HCT116 (cell line): ENCODE results near the gene SNED1. TPM values are rescaled to one million over a fixed set of nuclear protein-coding genes. Genes with fewer than 3 reads are reported as not detected.

ENCODE experiments used
- ATAC-seq: fragments of 200-7000 bp; cut with Tn5 transposase; 2 replicates; pipeline ENCODE4 v1.9.1; 2020; ENCODE audit warnings: mild to moderate bottlenecking, moderate library complexity
- BruUV-seq: library from RNA; stranded (reverse); fragments of 400-500 nt; replicated peaks from 2 replicates; lab custom pipeline; 2021; lab: Mats Ljungman, UMichigan
- CTCF ChIA-PET: fragments of 300-600 bp; sonication (Branson Sonifier 250); formaldehyde crosslinking; loops from one replicate; lab custom pipeline; 2021; ENCODE audit warnings: antibody characterized with exemption; lab: Charles Lee
- POLR2A ChIA-PET: fragments of 300-600, 350-600 bp; sonication (Branson Sonifier 250); formaldehyde crosslinking; loops from one replicate; lab custom pipeline; 2021; ENCODE audit warnings: antibody characterized with exemption; lab: Charles Lee
- RAD21 ChIA-PET, 2 experiments: fragments of 300-600 bp; sonication (Branson Sonifier 250); formaldehyde crosslinking; loops; one replicate each; lab custom pipeline; 2023; ENCODE audit warnings: low total read pairs in 2 of 2; ENCODE audit not compliant: uncharacterized antibody in 2 of 2, unreplicated experiment in 2 of 2, low non-redundant PET in 1 of 2; lab: Charles Lee
- DNase-seq: peaks from one replicate; pipeline ENCODE4 v3.0.0-alpha.2; 2010; ENCODE audit warnings: low read depth, low spot score
- H2AFZ ChIP-seq: fragments of 200-600 bp; shearing (Covaris generic), sonication (generic); 2 replicates; pipeline ENCODE4 v1.6.1; 2017; ENCODE audit warnings: low read depth, mixed run types, mixed read lengths, antibody characterized with exemption, low read length; ENCODE audit not compliant: poor library complexity, severe bottlenecking
- H3K27ac ChIP-seq: 2 replicates; pipeline ENCODE4 v1.5.1; 2012; ENCODE audit warnings: low read depth, low read length
- H3K27me3 ChIP-seq: fragments of 200-600 bp; sonication (generic); 2 replicates; pipeline ENCODE4 v1.6.1; 2016; ENCODE audit warnings: mixed run types, low read length, mixed read lengths; ENCODE audit not compliant: insufficient read depth
- H3K36me3 ChIP-seq, 2 experiments: fragments of 200-500 bp in 1 of 2; fragments of 200-600 bp in 1 of 2; sonication (Bioruptor generic) in 1 of 2; sonication (generic) in 1 of 2; 2 replicates each; pipeline versions ENCODE4 v1.5.1 to v1.6.1; 2014 to 2016; ENCODE audit warnings: low read length in 2 of 2, inconsistent platforms in 1 of 2, mixed read lengths in 1 of 2, mixed run types in 1 of 2; ENCODE audit not compliant: insufficient read depth in 2 of 2, control insufficient read depth in 1 of 2
- H3K4me1 ChIP-seq, 2 experiments: fragments of 200-600 bp in 1 of 2; sonication (generic) in 1 of 2; 2 replicates each; pipeline versions ENCODE4 v1.5.1 to v1.6.1; 2012 to 2017; ENCODE audit warnings: low read length in 2 of 2, inconsistent platforms in 1 of 2, mild to moderate bottlenecking in 1 of 2, mixed read lengths in 1 of 2, mixed run types in 1 of 2, moderate library complexity in 1 of 2; ENCODE audit not compliant: insufficient read depth in 2 of 2, control insufficient read depth in 1 of 2
- H3K4me2 ChIP-seq: fragments of 200-600 bp; sonication (generic); 2 replicates; pipeline ENCODE4 v1.6.1; 2017; ENCODE audit warnings: mixed run types, low read length, mixed read lengths
- H3K4me3 ChIP-seq, 2 experiments: fragments of 200-600 bp in 1 of 2; sonication (generic) in 1 of 2; replicated peaks in 1 of 2; 2 replicates each; pipeline ENCODE4 v1.5.1; 2011 to 2016; ENCODE audit warnings: low read length in 2 of 2, control low read depth in 1 of 2, low read depth in 1 of 2, mild to moderate bottlenecking in 1 of 2, mixed read lengths in 1 of 2, mixed run types in 1 of 2
- H3K79me2 ChIP-seq: fragments of 200-600 bp; sonication (generic); 2 replicates; pipeline ENCODE4 v1.6.1; 2017; ENCODE audit warnings: mild to moderate bottlenecking, mixed run types, low read length, moderate library complexity, mixed read lengths; ENCODE audit not compliant: insufficient read depth
- H3K9ac ChIP-seq: fragments of 200-600 bp; sonication (generic); 2 replicates; pipeline ENCODE4 v1.6.1; 2016; ENCODE audit warnings: low read length, mixed read lengths
- H3K9me2 ChIP-seq: fragments of 200-600 bp; sonication (generic), shearing (Covaris generic); 2 replicates; pipeline ENCODE4 v1.6.1; 2017; ENCODE audit warnings: mixed run types, mild to moderate bottlenecking, moderate library complexity; ENCODE audit not compliant: insufficient read depth
- H3K9me3 ChIP-seq, 2 experiments: fragments of 200-500 bp in 1 of 2; fragments of 200-600 bp in 1 of 2; sonication (Bioruptor generic) in 1 of 2; sonication (generic) in 1 of 2; 2 replicates each; pipeline ENCODE4 v1.6.1; 2014 to 2017; ENCODE audit warnings: low read length in 2 of 2, mixed read lengths in 2 of 2, inconsistent platforms in 1 of 2, low read depth in 1 of 2, mild to moderate bottlenecking in 1 of 2, mixed run types in 1 of 2, moderate library complexity in 1 of 2; ENCODE audit not compliant: control insufficient read depth in 1 of 2, insufficient read depth in 1 of 2
- H4K20me1 ChIP-seq: fragments of 200-600 bp; sonication (generic), shearing (Covaris generic); 2 replicates; pipeline ENCODE4 v1.6.1; 2017; ENCODE audit warnings: mixed run types, mild to moderate bottlenecking, moderate library complexity; ENCODE audit not compliant: insufficient read depth
- EGR1 ChIP-seq: IDR thresholded peaks from 2 replicates; pipeline ENCODE4 v1.6.1; 2012; ENCODE audit warnings: low read depth
- FOSL1 ChIP-seq: IDR thresholded peaks from 2 replicates; pipeline ENCODE4 v1.6.1; 2012; ENCODE audit warnings: low read depth
- JUND ChIP-seq: IDR thresholded peaks from 2 replicates; pipeline ENCODE4 v1.6.1; 2012
- POLR2AphosphoS5 ChIP-seq: IDR thresholded peaks from 2 replicates; pipeline ENCODE4 v1.6.1; 2011; ENCODE audit warnings: mild to moderate bottlenecking, low read depth, low read length, moderate library complexity
- RAD21 ChIP-seq: IDR thresholded peaks from 2 replicates; pipeline ENCODE4 v1.6.1; 2012; ENCODE audit warnings: low read depth, mild to moderate bottlenecking
- SIN3A ChIP-seq: IDR thresholded peaks from 2 replicates; pipeline ENCODE4 v1.6.1; 2012; ENCODE audit warnings: low read depth
- SP1 ChIP-seq: IDR thresholded peaks from 2 replicates; pipeline ENCODE4 v1.6.1; 2012; ENCODE audit warnings: low read depth
- TCF7L2 ChIP-seq: IDR thresholded peaks from 2 replicates; pipeline ENCODE4 v1.7.0; 2011; ENCODE audit warnings: borderline replicate concordance, inconsistent platforms; ENCODE audit not compliant: insufficient read depth, insufficient read length; ENCODE audit errors: extremely low read depth
- ZNF274 ChIP-seq: fragments of 200-500 bp; sonication (Bioruptor generic); IDR thresholded peaks from 2 replicates; pipeline ENCODE4 v1.6.1; 2014; ENCODE audit warnings: mild to moderate bottlenecking, low read depth, low read length, inconsistent platforms
- intact Hi-C: fragments of 100-400 bp; cut with micrococcal nuclease; formaldehyde crosslinking; loops from 2 replicates; pipeline ENCODE4 v1.10.0; 2022
- total RNA-seq: library from RNA; stranded (reverse); gene quantifications from one replicate; pipeline ENCODE4 v1.2.1, GENCODE V29; 2021; ENCODE audit not compliant: unreplicated experiment
- TF ChIP-seq, protein P1 (sequence below): IDR thresholded peaks from 2 replicates; pipeline ENCODE4 v1.6.1; 2012; ENCODE audit warnings: low read depth
- TF ChIP-seq, protein P2 (sequence below), 3 experiments: fragments of 200-600 bp in 1 of 3; sonication (generic) in 1 of 3; IDR thresholded peaks in 2 of 3; conservative IDR thresholded peaks in 1 of 3; 2 replicates each; pipeline ENCODE4 v1.5.1; 2012 to 2017; ENCODE audit warnings: low read depth in 2 of 3, low read length in 2 of 3, antibody characterized with exemption in 1 of 3, borderline replicate concordance in 1 of 3, control low read depth in 1 of 3, mild to moderate bottlenecking in 1 of 3, mixed read lengths in 1 of 3, mixed run types in 1 of 3, moderate library complexity in 1 of 3; ENCODE audit not compliant: insufficient read depth in 1 of 3

Gene SNED1
- total RNA-seq, 1 experiment from 2014 or later = 9.6 TPM

DNA sequence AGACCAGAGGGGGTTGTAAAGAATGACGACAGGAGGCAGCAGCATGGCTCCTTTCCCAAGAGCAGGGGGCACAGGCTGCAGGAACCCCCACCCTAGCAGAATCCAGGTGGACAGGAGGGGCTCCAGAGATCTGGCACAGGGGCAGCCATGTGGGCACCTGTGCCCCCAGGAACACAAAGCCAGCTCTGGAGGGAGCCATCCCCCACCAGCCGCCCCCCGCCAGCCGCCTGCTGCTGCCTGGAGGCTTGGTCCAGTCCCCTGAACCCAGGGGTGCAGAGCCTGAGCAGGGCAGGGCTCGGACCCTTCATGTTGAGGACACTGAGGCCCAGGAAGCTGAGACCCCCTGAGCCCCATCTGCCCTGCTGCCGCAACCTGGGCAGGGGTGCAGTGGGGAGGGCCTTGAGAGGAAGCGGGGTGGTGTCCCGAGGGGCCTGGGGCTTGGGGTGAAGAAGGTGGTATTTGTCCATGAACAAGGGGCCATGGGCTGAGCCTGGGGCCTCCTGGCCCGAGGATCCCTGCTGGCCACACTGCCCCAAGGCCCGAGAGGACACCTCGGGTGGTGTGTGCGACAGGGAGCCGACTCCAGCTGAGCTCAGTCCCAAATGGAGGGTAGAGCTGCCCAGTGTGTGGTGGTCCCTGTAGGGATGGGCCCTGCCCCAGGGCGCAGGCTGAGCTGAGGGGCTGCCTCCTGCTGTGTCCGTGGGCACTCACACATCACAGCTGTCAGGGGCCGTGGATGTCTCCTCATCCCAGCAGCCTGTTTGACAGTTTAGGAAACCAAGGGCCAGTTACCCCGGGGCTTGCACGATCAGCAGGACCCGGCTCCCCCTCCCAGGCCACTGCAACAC, 39.8 kb upstream of the SNED1 start:
- ATAC-seq = no peak
- CTCF ChIA-PET = no interaction called here
- Histone ChIP-seq H3K4me1 (no peaks in the 10 kb centered on the region), H4K20me1 (no peaks in the 10 kb centered on the region), H3K79me2 (no peaks in the 10 kb centered on the region), H3K27ac (no peak overlapping the region), H3K9ac (no peak overlapping the region), H3K36me3 (no peaks in the 10 kb centered on the region), H3K9me3 (no peaks in the 10 kb centered on the region), H2AFZ (no peak overlapping the region), H3K9me2 (no peaks in the 10 kb centered on the region), H3K4me3 (no peak overlapping the region), H3K4me2 (no peak overlapping the region), H3K27me3 (peaks cover 6% of the 10 kb centered on the region)
- intact Hi-C loops = no loop called here
- POLR2A ChIA-PET = no interaction called here
- no TSS peak for BruUV-seq
- no peak for TF ChIP-seq EGR1
- TF ChIP-seq TCF7L2 = no peak
- TF ChIP-seq FOSL1 = no peak
- no peak for TF ChIP-seq JUND
- TF ChIP-seq ZNF274 = no peak
- TF ChIP-seq POLR2AphosphoS5 = no peak
- no peak for TF ChIP-seq SP1
- TF ChIP-seq, protein P1, sequence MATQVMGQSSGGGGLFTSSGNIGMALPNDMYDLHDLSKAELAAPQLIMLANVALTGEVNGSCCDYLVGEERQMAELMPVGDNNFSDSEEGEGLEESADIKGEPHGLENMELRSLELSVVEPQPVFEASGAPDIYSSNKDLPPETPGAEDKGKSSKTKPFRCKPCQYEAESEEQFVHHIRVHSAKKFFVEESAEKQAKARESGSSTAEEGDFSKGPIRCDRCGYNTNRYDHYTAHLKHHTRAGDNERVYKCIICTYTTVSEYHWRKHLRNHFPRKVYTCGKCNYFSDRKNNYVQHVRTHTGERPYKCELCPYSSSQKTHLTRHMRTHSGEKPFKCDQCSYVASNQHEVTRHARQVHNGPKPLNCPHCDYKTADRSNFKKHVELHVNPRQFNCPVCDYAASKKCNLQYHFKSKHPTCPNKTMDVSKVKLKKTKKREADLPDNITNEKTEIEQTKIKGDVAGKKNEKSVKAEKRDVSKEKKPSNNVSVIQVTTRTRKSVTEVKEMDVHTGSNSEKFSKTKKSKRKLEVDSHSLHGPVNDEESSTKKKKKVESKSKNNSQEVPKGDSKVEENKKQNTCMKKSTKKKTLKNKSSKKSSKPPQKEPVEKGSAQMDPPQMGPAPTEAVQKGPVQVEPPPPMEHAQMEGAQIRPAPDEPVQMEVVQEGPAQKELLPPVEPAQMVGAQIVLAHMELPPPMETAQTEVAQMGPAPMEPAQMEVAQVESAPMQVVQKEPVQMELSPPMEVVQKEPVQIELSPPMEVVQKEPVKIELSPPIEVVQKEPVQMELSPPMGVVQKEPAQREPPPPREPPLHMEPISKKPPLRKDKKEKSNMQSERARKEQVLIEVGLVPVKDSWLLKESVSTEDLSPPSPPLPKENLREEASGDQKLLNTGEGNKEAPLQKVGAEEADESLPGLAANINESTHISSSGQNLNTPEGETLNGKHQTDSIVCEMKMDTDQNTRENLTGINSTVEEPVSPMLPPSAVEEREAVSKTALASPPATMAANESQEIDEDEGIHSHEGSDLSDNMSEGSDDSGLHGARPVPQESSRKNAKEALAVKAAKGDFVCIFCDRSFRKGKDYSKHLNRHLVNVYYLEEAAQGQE = no peak
- TF ChIP-seq SIN3A = no peak
- TF ChIP-seq RAD21 = no peak
- TF ChIP-seq, protein P2, sequence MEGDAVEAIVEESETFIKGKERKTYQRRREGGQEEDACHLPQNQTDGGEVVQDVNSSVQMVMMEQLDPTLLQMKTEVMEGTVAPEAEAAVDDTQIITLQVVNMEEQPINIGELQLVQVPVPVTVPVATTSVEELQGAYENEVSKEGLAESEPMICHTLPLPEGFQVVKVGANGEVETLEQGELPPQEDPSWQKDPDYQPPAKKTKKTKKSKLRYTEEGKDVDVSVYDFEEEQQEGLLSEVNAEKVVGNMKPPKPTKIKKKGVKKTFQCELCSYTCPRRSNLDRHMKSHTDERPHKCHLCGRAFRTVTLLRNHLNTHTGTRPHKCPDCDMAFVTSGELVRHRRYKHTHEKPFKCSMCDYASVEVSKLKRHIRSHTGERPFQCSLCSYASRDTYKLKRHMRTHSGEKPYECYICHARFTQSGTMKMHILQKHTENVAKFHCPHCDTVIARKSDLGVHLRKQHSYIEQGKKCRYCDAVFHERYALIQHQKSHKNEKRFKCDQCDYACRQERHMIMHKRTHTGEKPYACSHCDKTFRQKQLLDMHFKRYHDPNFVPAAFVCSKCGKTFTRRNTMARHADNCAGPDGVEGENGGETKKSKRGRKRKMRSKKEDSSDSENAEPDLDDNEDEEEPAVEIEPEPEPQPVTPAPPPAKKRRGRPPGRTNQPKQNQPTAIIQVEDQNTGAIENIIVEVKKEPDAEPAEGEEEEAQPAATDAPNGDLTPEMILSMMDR (IDR thresholded peaks at IDR 0.05 in 2 of 3, conservative IDR thresholded peaks at IDR 0.05 in 1 of 3; ENCODE audit: borderline replicate concordance in 1 of 3, insufficient read depth in 1 of 3, low read depth in 2 of 3, low read length in 2 of 3) = no peak
- DNase-seq = no peak
- RAD21 ChIA-PET = no interaction called here
